Measurements from ENCODE around the gene GRIN2C.

Gene GRIN2C

DNA sequence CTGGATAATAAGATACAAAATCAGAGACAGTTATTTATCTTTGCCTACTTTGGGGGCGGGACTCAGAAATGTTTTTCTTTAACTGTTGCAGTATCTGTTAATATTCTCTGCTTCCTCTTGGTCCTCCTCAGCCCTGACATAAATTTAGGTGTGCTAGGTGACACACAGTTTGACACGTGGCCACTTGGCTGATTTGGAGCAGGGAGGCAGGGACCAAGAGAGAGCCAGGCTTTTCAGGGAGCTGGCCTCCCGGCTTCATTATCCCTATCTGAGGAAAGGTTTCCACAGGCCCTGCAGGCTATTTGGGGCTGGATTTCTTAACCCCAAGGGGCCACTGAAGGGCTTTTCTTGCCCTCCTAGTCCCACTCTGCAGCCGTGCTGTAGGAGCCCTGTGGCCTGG, 63.5 kb downstream of the GRIN2C start:
- no peak for DNase-seq

DNA sequence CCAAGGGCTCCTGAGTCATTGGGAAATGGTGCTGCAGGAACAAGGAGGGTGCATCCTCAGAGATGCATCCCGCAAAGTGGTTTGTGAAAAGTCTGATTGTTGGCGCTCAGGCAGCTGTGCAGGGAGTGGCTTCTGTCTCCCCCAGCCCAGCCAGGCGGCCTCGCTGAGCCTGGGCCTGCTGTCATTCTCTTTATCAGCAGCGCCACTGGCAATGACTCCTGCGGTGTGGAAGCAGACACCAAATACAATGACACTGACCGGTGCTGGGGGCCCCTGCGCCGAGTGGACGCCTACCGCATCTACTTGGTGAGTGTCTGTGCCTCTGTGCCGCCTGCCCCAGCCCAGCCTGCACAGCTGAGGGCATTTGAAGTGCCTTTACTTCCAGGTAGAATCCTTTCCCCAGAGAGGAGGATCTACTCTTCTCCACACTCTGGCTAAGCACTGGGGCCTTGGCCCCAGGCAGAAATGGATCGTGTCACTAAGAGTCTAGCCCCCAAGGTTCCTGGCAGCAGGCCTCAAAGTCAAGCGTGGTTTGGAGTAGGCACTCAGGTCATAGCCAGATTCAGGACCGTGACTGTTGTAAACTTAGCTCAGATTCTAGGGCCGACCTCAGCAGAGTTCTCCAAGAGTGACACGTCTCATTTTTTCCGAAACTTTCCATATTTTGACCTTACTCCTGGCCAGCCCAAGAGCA, 64.2 kb downstream of the GRIN2C start:
- no peak for DNase-seq

DNA sequence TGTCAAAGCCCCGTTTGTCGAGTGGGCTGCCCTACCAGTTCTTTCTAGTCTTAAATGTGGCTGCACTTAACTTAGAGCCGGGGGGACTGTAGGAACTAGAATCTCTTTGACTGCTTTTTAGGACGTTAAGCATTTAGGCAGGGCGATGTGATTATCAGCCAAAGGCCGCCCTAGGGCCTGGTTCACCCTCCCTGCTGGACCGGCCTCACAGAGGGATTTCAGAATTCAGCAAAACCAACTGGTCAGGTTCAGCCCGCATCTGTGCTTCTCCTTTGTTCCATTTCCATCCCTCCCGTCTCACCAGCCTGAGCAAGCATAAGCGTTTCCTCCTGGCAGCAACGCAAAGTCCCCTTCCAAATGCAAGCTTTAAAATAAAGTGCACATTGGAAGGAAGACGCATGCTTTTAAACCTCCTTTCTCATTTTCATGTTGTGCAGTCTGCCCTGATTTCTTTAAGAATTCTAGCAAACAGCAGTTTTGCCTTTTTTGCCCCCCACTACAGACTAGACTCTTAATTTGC, 67.0 kb downstream of the GRIN2C start:
- DNase-seq = no peak

Data from left hindlimb (tissue), 1 donor.